Loucy (cell line): ENCODE measurements around the gene ATP5PO.

Experiments
- EZH2phosphoT487 ChIP-seq: fragments of 200-600 bp; IDR thresholded peaks from 2 replicates; pipeline ENCODE4 v1.6.1; 2018; ENCODE audit warnings: antibody characterized with exemption, mild to moderate bottlenecking, moderate library complexity, borderline replicate concordance
- TF ChIP-seq, protein P1 (sequence below): fragments of 200-600 bp; sonication (generic); conservative IDR thresholded peaks from 2 replicates; pipeline ENCODE4 v1.5.1; 2014; ENCODE audit warnings: mild to moderate bottlenecking, antibody characterized with exemption, low read length

DNA sequence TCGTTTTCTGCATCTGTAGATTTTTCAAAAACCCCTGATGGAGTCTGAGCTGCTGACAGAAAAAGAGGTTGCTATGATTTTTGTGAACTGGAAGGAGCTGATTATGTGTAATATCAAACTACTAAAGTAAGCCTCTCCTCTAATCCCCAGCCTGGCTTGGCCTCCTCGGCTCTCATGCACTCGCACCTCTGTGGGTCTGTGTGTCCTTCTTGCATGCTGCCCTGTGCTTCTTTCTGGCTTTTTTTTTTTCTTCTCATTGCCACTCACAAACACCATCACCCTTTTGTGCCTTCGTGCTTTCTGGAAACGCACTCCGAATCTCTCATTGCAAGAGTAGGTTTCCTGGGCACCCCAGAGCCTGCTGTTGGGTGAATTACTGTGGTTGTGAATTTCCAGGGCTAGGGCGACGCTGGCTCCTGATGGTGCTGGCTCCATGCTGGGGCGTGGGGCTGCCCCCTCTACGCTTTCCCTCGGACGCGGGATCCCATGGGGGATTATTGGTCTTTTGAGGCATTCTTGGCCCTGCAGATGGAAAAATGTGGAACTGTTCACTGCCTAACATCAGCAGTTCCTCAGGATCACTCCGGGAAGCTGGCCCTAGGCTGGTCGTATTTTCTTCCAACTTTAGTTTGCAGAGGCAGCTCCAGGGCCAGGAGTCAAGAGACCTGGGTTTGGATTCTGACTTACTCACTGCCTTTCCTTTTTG lies 56.8 kb downstream of the ATP5PO start:
- TF ChIP-seq, protein P1, sequence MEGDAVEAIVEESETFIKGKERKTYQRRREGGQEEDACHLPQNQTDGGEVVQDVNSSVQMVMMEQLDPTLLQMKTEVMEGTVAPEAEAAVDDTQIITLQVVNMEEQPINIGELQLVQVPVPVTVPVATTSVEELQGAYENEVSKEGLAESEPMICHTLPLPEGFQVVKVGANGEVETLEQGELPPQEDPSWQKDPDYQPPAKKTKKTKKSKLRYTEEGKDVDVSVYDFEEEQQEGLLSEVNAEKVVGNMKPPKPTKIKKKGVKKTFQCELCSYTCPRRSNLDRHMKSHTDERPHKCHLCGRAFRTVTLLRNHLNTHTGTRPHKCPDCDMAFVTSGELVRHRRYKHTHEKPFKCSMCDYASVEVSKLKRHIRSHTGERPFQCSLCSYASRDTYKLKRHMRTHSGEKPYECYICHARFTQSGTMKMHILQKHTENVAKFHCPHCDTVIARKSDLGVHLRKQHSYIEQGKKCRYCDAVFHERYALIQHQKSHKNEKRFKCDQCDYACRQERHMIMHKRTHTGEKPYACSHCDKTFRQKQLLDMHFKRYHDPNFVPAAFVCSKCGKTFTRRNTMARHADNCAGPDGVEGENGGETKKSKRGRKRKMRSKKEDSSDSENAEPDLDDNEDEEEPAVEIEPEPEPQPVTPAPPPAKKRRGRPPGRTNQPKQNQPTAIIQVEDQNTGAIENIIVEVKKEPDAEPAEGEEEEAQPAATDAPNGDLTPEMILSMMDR: no peak
- no peak for TF ChIP-seq EZH2phosphoT487
